SK-N-MC (cell line): ENCODE measurements around the gene JMJD6.

Source experiments
- EZH2 ChIP-seq: fragments of 200-600 bp; sonication (generic); IDR thresholded peaks from one replicate; pipeline ENCODE4 v1.6.1; 2017; ENCODE audit warnings: antibody characterized with exemption
- POLR2AphosphoS5 ChIP-seq: IDR thresholded peaks from 2 replicates; pipeline ENCODE4 v1.6.1; 2012; ENCODE audit warnings: mild to moderate bottlenecking, low read depth, low read length, borderline replicate concordance

DNA sequence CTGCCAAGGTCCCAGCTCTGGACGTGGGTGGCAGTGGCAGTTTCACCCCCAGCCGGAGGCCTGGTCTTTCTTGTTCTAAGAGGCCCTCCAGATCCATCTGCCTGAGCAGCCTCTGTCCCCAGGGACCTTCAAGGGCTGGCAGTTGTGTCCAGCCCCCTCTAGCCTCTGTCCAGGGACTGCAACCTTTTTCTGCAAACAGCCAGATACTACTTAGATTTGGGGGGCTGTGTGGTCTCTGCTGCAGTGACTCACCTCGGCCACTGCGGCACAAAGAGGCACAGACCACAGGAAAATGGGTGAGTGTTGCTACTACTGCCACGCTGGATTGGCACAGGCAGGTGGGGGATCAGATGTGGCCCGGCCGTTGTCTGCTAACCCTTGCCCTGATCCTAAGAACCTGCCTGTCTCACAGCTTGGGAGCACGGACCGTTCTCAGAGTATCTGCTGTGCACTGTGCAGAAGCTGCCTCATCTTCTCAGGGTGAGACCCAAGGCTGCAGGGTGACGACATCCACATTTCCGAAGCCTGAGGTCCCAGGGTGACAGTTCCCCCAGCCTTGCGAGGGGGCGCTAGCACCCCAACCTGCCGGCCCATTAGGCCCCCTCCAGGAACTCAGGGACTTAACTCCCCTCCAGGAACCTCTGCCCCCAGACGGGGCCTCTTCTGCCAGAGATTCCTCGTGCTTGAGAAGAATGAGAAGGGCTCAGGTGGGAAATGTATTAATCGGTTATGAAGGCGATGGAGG is 43.2 kb downstream of the JMJD6 start:
- TF ChIP-seq POLR2AphosphoS5 (no peak), EZH2 (no peak)
